ENCODE results near the gene NEDD4. TPM values are rescaled to one million over a fixed set of nuclear protein-coding genes. Genes with fewer than 3 reads are reported as not detected.

NEDD4 gene
- total and polyA plus RNA-seq, 10 of the 15 experiments (the other 5 are each of a cell fraction or from before 2014, with no cell fraction given): 1.3 to 7.7 (median 4.4) TPM

- no peaks in the 10 kb centered on the region for H3K27me3 ChIP-seq (replicated peaks in 1 of 2; ENCODE audit: control insufficient read depth in 2 of 2, insufficient read depth in 2 of 2, low read length in 1 of 2)
- no peaks in the 10 kb centered on the region for H3K79me2 ChIP-seq (ENCODE audit: control insufficient read depth, insufficient read depth, low read length)
- intact Hi-C loops (cut with micrococcal nuclease; ENCODE audit: unreplicated experiment) (loop anchor here (5.0 kb wide), 2 partner anchors 155 to 250 kb away; no protein-coding TSS in a partner anchor), in situ Hi-C loops (cut with MboI) (no loop called here)
- POLR2A ChIA-PET: no interaction called here
- no peak overlapping the region for H3K4me2 ChIP-seq (ENCODE audit: control insufficient read depth, insufficient read depth)
- TF ChIP-seq RAD21 (IDR thresholded peaks at IDR 0.05; ENCODE audit: insufficient read depth, low read depth, low read length) (peak; percentile 56), SIX5 (IDR thresholded peaks at IDR 0.05; ENCODE audit: low read depth, low read length, severe bottlenecking) (no peak), POU2F2 (IDR thresholded peaks at IDR 0.05; ENCODE audit: borderline replicate concordance, low read depth, low read length) (no peak), CTCF (IDR thresholded peaks at IDR 0.05 in 2 of 3, conservative IDR thresholded peaks at IDR 0.05 in 1 of 3; ENCODE audit: control insufficient read depth in 2 of 3, extremely low read depth in 1 of 3, insufficient read depth in 1 of 3, low read depth in 3 of 3, low read length in 3 of 3) (peak; percentile 70 to 88 (median 80)), MYB (IDR thresholded peaks at IDR 0.05; ENCODE audit: borderline replicate concordance, low read depth, low read length) (no peak), ESRRA (IDR thresholded peaks at IDR 0.05; ENCODE audit: low read length) (no peak), EGR1 (IDR thresholded peaks at IDR 0.05; ENCODE audit: borderline replicate concordance in 1 of 2, low read depth in 2 of 2, low read length in 2 of 2) (no peak), IKZF2 (IDR thresholded peaks at IDR 0.05) (peak in 1 of 2 experiments; percentile 43; a peak in 1 of 4 replicates), EED (IDR thresholded peaks at IDR 0.05; ENCODE audit: low read depth) (0 out of 2 replicates have a peak, but pooled peaks have one; percentile 19), SMC3 (IDR thresholded peaks at IDR 0.05; ENCODE audit: borderline replicate concordance, low read length) (peak; percentile 13; the same call in 1 of the 2 replicates), HCFC1 (IDR thresholded peaks at IDR 0.05; ENCODE audit: low read length) (no peak)
- TF ChIP-seq, protein P1, sequence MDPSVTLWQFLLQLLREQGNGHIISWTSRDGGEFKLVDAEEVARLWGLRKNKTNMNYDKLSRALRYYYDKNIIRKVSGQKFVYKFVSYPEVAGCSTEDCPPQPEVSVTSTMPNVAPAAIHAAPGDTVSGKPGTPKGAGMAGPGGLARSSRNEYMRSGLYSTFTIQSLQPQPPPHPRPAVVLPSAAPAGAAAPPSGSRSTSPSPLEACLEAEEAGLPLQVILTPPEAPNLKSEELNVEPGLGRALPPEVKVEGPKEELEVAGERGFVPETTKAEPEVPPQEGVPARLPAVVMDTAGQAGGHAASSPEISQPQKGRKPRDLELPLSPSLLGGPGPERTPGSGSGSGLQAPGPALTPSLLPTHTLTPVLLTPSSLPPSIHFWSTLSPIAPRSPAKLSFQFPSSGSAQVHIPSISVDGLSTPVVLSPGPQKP (IDR thresholded peaks at IDR 0.05; ENCODE audit: low read depth, low read length): no peak
- TF ChIP-seq, protein P2, sequence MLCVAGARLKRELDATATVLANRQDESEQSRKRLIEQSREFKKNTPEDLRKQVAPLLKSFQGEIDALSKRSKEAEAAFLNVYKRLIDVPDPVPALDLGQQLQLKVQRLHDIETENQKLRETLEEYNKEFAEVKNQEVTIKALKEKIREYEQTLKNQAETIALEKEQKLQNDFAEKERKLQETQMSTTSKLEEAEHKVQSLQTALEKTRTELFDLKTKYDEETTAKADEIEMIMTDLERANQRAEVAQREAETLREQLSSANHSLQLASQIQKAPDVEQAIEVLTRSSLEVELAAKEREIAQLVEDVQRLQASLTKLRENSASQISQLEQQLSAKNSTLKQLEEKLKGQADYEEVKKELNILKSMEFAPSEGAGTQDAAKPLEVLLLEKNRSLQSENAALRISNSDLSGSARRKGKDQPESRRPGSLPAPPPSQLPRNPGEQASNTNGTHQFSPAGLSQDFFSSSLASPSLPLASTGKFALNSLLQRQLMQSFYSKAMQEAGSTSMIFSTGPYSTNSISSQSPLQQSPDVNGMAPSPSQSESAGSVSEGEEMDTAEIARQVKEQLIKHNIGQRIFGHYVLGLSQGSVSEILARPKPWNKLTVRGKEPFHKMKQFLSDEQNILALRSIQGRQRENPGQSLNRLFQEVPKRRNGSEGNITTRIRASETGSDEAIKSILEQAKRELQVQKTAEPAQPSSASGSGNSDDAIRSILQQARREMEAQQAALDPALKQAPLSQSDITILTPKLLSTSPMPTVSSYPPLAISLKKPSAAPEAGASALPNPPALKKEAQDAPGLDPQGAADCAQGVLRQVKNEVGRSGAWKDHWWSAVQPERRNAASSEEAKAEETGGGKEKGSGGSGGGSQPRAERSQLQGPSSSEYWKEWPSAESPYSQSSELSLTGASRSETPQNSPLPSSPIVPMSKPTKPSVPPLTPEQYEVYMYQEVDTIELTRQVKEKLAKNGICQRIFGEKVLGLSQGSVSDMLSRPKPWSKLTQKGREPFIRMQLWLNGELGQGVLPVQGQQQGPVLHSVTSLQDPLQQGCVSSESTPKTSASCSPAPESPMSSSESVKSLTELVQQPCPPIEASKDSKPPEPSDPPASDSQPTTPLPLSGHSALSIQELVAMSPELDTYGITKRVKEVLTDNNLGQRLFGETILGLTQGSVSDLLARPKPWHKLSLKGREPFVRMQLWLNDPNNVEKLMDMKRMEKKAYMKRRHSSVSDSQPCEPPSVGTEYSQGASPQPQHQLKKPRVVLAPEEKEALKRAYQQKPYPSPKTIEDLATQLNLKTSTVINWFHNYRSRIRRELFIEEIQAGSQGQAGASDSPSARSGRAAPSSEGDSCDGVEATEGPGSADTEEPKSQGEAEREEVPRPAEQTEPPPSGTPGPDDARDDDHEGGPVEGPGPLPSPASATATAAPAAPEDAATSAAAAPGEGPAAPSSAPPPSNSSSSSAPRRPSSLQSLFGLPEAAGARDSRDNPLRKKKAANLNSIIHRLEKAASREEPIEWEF (IDR thresholded peaks at IDR 0.05; ENCODE audit: insufficient replicate concordance, low read depth, low read length): no peak
- no peak overlapping the region for H3K27ac ChIP-seq (ENCODE audit: control insufficient read depth, insufficient read depth)
- peaks cover 8% of the 10 kb centered on the region; the same call in 1 of the 2 replicates for H3K4me1 ChIP-seq (ENCODE audit: control insufficient read depth, insufficient read depth, low read length)
- H3K4me3 ChIP-seq: no peak overlapping the region
- H2AFZ ChIP-seq (ENCODE audit: control insufficient read depth, low read depth, low read length): peak overlapping the region; percentile 9; the same call in 1 of the 2 replicates
- H4K20me1 ChIP-seq (ENCODE audit: control insufficient read depth, insufficient read depth): no peaks in the 10 kb centered on the region
- FAIRE-seq (no peak), ATAC-seq (peak; percentile 69), DNase-seq (ENCODE audit: low read depth, low spot score) (no peak)
- SMC1A ChIA-PET (ENCODE audit: uncharacterized antibody, unreplicated experiment): no interaction called here
- 64% methylated on average over 6 of the region's 6 CpGs for WGBS (ENCODE audit: insufficient coverage, insufficient replicate concordance, low lambda C conversion rate, missing lambda C conversion rate)
- H3K9me3 ChIP-seq (replicated peaks; ENCODE audit: control insufficient read depth, insufficient read depth, low read length): no peaks in the 10 kb centered on the region
- RAD21 ChIA-PET (ENCODE audit: unreplicated experiment): no interaction called here
- H3K36me3 ChIP-seq (ENCODE audit: control insufficient read depth in 2 of 2, insufficient read depth in 2 of 2, low read length in 1 of 2): no peaks in the 10 kb centered on the region
- H3K9ac ChIP-seq (ENCODE audit: control insufficient read depth, insufficient read depth, low read length): no peak overlapping the region
- BruUV-seq (replicated peaks): no TSS peak
- CTCF ChIA-PET: interaction anchor here (0.7 to 1.4 kb wide), 4 partner anchors 10 to 371 kb away, joined by 3 read pairs; no protein-coding TSS in a partner anchor
Observed at GRCh38 chr15:55897560-55898336, 95.7 kb downstream of the NEDD4 start.

Measured in GM12878 (cell line).